ENCODE results near the gene KRTAP10-2.

GRCh38 chr21:44527983-44528633, 23.2 kb downstream of the KRTAP10-2 start:
- TF ChIP-seq CREB1 (IDR thresholded peaks at IDR 0.05; ENCODE audit: low read depth) (no peak), REST (IDR thresholded peaks at IDR 0.05; ENCODE audit: low read depth) (no peak), YY1 (IDR thresholded peaks at IDR 0.05; ENCODE audit: low read depth) (no peak), EP300 (IDR thresholded peaks at IDR 0.05; ENCODE audit: borderline replicate concordance) (no peak), TEAD4 (IDR thresholded peaks at IDR 0.05) (no peak)

Data from Ishikawa (cell line).